KMS-11 (cell line): ENCODE results near the gene NUPR1.

Source experiments
- H2AFZ ChIP-seq: fragments of 200-600 bp; sonication (generic); 2 replicates; pipeline ENCODE4 v1.6.1; 2016; ENCODE audit warnings: antibody characterized with exemption, mixed run types, low read depth
- H3K27ac ChIP-seq: fragments of 200-600 bp; sonication (generic); 2 replicates; pipeline ENCODE4 v1.6.1; 2016; ENCODE audit warnings: mild to moderate bottlenecking, mixed run types
- H3K27me3 ChIP-seq: fragments of 200-600 bp; sonication (generic); 2 replicates; pipeline ENCODE4 v1.6.1; 2017; ENCODE audit warnings: mild to moderate bottlenecking, low read depth, mixed run types, moderate library complexity; ENCODE audit not compliant: insufficient read depth
- H3K36me3 ChIP-seq: fragments of 200-600 bp; sonication (generic); 2 replicates; pipeline ENCODE4 v1.6.1; 2017; ENCODE audit warnings: mild to moderate bottlenecking, mixed run types; ENCODE audit not compliant: insufficient read depth
- H3K4me1 ChIP-seq: fragments of 200-600 bp; sonication (generic); 2 replicates; pipeline ENCODE4 v1.6.1; 2016; ENCODE audit warnings: mild to moderate bottlenecking, low read depth, mixed run types; ENCODE audit not compliant: poor library complexity, severe bottlenecking
- H3K4me2 ChIP-seq: fragments of 200-600 bp; sonication (generic); 2 replicates; pipeline ENCODE4 v1.7.0; 2016; ENCODE audit warnings: mild to moderate bottlenecking, mixed run types
- H3K4me3 ChIP-seq: fragments of 200-600 bp; sonication (generic); IDR thresholded peaks from 2 replicates; pipeline ENCODE4 v1.6.1; 2017; ENCODE audit warnings: low read depth, low read length, mixed read lengths; ENCODE audit not compliant: insufficient read depth
- H3K79me2 ChIP-seq: fragments of 200-600 bp; sonication (generic); 2 replicates; pipeline ENCODE4 v1.6.1; 2016; ENCODE audit warnings: low read depth, mixed run types; ENCODE audit not compliant: insufficient read depth
- H3K9ac ChIP-seq: fragments of 200-600 bp; sonication (generic); 2 replicates; pipeline ENCODE4 v1.6.1; 2016; ENCODE audit warnings: mild to moderate bottlenecking, mixed run types
- H4K20me1 ChIP-seq: fragments of 200-600 bp; sonication (generic); 2 replicates; pipeline ENCODE4 v1.6.1; 2016; ENCODE audit warnings: mild to moderate bottlenecking, mixed run types; ENCODE audit not compliant: insufficient read depth
- TF ChIP-seq, protein P1 (sequence below): fragments of 200-600 bp; sonication (generic); conservative IDR thresholded peaks from 2 replicates; pipeline ENCODE4 v1.6.1; 2017; ENCODE audit warnings: low read depth, mild to moderate bottlenecking, antibody characterized with exemption, low read length, moderate library complexity, mixed read lengths

Gene NUPR1

DNA sequence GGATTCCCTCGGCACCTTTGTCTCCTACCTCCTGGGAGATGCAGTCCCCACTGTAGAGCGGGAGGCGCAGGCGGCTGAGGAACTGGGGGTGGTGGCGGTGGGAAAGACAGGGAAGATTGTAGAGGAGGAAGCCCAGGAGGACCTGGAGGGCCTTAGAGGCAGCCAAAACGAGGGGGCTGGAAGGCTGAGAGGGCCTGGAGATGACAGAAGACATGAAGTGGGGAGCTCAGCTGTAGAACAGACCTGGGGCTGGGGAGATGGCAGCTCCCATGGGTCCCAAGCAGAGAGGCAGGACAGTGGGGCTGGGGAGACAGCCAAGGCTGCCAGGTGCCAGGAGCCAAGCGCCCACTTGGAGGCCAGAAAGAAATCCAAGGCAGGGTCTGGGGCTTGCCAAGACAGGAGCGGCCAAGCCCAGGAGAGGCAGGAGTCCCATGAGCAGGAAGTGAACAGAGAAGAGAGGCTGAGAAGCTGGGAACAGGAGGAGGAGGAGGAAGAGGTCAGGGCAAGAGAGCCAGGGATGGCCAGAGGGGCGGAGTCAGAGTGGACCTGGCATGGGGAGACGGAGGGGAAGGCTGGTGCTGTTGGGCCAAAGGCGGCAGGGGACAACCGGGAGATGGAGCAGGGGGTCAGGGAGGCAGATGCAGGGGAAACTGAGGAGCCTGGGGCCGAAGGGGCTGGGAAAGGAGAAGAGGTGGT is 43.5 kb downstream of the NUPR1 start:
- 0 out of 2 replicates have a peak, but pooled peaks cover 11% of the 10 kb centered on the region for H3K79me2 ChIP-seq
- H3K36me3 ChIP-seq: no peaks in the 10 kb centered on the region
- H3K4me3 ChIP-seq: no peak overlapping the region
- H3K9ac ChIP-seq: no peak overlapping the region
- no peak overlapping the region for H2AFZ ChIP-seq
- H3K4me1 ChIP-seq: peaks cover 35% of the 10 kb centered on the region
- no peak overlapping the region for H3K27ac ChIP-seq
- TF ChIP-seq, protein P1, sequence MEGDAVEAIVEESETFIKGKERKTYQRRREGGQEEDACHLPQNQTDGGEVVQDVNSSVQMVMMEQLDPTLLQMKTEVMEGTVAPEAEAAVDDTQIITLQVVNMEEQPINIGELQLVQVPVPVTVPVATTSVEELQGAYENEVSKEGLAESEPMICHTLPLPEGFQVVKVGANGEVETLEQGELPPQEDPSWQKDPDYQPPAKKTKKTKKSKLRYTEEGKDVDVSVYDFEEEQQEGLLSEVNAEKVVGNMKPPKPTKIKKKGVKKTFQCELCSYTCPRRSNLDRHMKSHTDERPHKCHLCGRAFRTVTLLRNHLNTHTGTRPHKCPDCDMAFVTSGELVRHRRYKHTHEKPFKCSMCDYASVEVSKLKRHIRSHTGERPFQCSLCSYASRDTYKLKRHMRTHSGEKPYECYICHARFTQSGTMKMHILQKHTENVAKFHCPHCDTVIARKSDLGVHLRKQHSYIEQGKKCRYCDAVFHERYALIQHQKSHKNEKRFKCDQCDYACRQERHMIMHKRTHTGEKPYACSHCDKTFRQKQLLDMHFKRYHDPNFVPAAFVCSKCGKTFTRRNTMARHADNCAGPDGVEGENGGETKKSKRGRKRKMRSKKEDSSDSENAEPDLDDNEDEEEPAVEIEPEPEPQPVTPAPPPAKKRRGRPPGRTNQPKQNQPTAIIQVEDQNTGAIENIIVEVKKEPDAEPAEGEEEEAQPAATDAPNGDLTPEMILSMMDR: no peak
- no peak overlapping the region for H3K4me2 ChIP-seq
- H4K20me1 ChIP-seq: no peaks in the 10 kb centered on the region
- peaks cover 6% of the 10 kb centered on the region for H3K27me3 ChIP-seq

DNA sequence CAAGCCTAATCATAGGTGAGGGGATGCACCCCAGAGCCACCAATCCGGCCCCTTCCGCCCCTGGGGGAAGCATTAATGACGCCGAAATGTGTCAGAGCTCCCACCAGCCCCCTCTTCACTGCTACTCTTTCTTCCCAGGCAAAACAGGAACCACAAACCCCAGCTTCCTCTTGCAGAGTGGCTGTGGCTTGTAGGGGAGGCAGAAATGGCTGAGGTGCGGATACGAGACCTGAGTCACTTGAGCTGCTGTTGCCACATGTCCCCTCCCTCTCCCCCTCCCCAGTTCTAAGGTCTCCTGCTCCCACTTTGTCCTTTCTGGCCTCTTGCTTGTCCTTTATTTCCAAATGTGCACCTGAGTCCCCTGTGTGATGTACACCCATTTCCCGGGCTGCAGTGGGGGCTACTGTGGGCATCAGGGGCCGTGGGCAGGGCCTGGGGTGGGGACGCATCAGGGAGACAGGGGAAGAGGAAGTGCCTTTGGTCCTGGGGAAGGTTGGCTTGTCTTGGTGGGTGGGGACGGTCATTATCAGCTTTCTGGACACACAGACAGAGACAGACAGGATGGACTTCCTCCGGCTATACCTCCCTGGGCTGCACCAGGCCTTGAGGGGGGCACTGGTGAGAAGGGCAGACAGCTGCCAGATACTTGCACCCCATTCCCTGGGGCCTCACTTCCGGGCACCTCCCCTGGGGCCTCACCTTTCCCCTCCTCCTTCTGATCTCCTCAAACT is 44.5 kb downstream of the NUPR1 start, which contains the start of gene APOBR:
APOBR (plus strand) TSS at position 523 of the 731 bp plus-strand sequence; CDS start at position 562, 39 bp downstream.
- H3K4me3 ChIP-seq: no peak within 1 kb of the TSS
- 0 out of 2 replicates have a peak, but pooled peaks cover 11% of the 10 kb centered on the region for H3K79me2 ChIP-seq
- H3K36me3 ChIP-seq: no peaks in the 10 kb centered on the region
- H4K20me1 ChIP-seq: no peaks in the 10 kb centered on the region
- H3K27me3 ChIP-seq: peaks cover 6% of the 10 kb centered on the region
- peak within 1 kb of the TSS; percentile 91 for H2AFZ ChIP-seq
- peak within 1 kb of the TSS; percentile 49; the same call in 1 of the 2 replicates for H3K4me2 ChIP-seq
- TF ChIP-seq, protein P1: no peak
- peaks cover 43% of the 10 kb centered on the region for H3K4me1 ChIP-seq
- no peak within 1 kb of the TSS for H3K9ac ChIP-seq
- no peak within 1 kb of the TSS for H3K27ac ChIP-seq

DNA sequence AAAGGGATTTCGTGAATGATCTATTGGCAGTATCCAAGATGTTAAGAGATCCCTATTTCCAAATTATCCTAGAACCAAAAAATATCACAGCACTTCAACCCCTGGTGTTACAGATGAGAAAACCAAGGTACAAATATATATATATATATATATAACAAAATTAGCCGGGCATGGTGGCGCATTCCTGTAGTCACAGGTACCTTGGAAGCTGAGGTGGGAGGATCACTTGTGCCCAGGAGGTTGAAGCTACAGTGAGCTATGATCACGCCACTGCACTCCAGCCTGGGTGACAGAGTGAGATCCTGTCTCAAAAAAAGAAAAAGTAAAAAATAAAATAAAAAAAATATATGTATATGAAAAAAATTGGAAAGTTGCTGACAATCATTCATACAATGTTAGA is 46.3 kb downstream of the NUPR1 start:
- Histone ChIP-seq H3K36me3 (no peaks in the 10 kb centered on the region), H3K27me3 (peaks cover 6% of the 10 kb centered on the region), H3K27ac (peak overlapping the region; percentile 97), H4K20me1 (no peaks in the 10 kb centered on the region), H3K4me1 (peaks cover 54% of the 10 kb centered on the region), H2AFZ (peak overlapping the region; percentile 100), H3K9ac (peak overlapping the region; percentile 97), H3K4me2 (peak overlapping the region; percentile 94; the same call in 1 of the 2 replicates), H3K79me2 (0 out of 2 replicates have a peak, but pooled peaks cover 11% of the 10 kb centered on the region), H3K4me3 (no peak overlapping the region)
- TF ChIP-seq, protein P1: no peak

DNA sequence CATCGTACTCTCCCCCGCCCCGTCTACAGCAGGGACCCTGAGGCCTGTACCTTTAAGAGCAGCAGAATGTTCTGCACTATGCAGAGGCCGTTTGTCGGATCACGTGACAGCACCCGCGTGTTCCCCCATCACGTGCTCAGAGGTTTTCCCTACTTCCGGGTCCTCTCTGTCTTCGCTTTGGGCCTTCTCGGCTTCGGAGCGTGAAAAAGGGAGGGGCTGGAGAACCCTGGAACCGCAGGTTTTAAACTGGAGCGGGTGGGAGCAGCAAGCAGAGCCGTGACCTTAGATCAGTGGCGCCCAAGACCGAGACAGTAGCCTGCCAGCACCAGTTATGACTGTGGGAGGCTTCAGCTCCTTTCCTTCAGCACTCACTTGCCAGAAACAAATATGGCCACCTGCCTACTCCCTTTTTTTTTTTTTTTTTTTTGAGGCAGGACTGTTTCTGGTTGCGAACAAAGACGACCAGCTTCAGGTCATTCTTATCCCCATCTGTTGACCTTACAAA is 46.8 kb downstream of the NUPR1 start, which contains the start of gene CLN3:
CLN3 (minus strand) TSS at position 105 of the 505 bp plus-strand sequence. CDS start 315 bp downstream, outside the sequence.
- peaks cover 54% of the 10 kb centered on the region for H3K4me1 ChIP-seq
- H3K4me3 ChIP-seq: no peak within 1 kb of the TSS
- H3K79me2 ChIP-seq: 0 out of 2 replicates have a peak, but pooled peaks cover 11% of the 10 kb centered on the region
- H4K20me1 ChIP-seq: no peaks in the 10 kb centered on the region
- peak within 1 kb of the TSS; percentile 100 for H2AFZ ChIP-seq
- peak within 1 kb of the TSS; percentile 97 for H3K9ac ChIP-seq
- H3K27ac ChIP-seq: peak within 1 kb of the TSS; percentile 97
- peak within 1 kb of the TSS; percentile 94 for H3K4me2 ChIP-seq
- TF ChIP-seq, protein P1: no peak
- no peaks in the 10 kb centered on the region for H3K36me3 ChIP-seq
- H3K27me3 ChIP-seq: peaks cover 6% of the 10 kb centered on the region
